ENCODE results near the gene TRIP13.

- no peak for TF ChIP-seq POLR2A (IDR thresholded peaks at IDR 0.05; ENCODE audit: low read depth, low read length)
- TF ChIP-seq POLR2AphosphoS5 (IDR thresholded peaks at IDR 0.05; ENCODE audit: low read depth, low read length) = no peak
- TF ChIP-seq TAF1 (IDR thresholded peaks at IDR 0.05; ENCODE audit: borderline replicate concordance, low read depth, low read length) = no peak
These were observed 54.3 kb downstream of the TRIP13 start for GRCh38 chr5:946720-947625.
